NCI-H1436 treated with DMSO at 0.1 percent for 48 hours (cell line): ENCODE measurements around the gene LRP6.
"Not testable (repeated sequence)": the region's sequence is repeated elsewhere in the genome, so short reads cannot be mapped to it uniquely, and the experiment has no call there.

Experiments
- DNase-seq: peaks from one replicate; lab custom pipeline; 2025; lab: John Stamatoyannopoulos, UW

Gene LRP6

GRCh38 chr12:12180575-12180974 lies 86.3 kb downstream of the LRP6 start:
- DNase-seq: no peak

GRCh38 chr12:12180136-12180535 lies 86.7 kb downstream of the LRP6 start:
- DNase-seq: no peak

DNA sequence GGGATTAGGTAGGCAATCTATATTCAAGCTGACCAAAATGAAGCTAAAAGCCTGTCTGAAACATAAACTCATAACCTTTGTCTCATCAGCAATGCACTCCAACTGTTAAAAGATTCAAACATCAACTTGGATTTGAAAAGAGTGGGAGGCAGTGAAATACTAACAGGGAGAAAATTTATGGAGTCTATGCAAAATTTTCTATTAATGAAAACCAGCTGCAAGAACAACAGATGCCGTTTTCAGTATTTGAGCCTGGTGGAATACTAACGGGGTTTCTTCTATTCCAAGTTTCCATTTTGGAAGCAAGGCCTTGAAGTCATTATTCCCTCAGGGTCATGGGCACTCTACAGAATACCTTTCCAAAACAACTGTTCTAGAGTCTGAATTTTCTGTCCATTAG lies 88.3 kb downstream of the LRP6 start:
- no peak for DNase-seq

GRCh38 chr12:12176402-12176801 lies 90.4 kb downstream of the LRP6 start:
- DNase-seq: no peak

GRCh38 chr12:12171991-12172511 lies 94.8 kb downstream of the LRP6 start:
- DNase-seq: no peak

- no peak for DNase-seq
Measured at GRCh38 chr12:12167847-12168246, 99.0 kb downstream of the LRP6 start.

GRCh38 chr12:12166751-12167150 lies 100.1 kb downstream of the LRP6 start:
- DNase-seq: no peak

- DNase-seq: no peak
Measured at GRCh38 chr12:12159988-12160387, 106.9 kb downstream of the LRP6 start.

GRCh38 chr12:12158858-12159257 lies 108.0 kb downstream of the LRP6 start:
- DNase-seq: no peak

DNA sequence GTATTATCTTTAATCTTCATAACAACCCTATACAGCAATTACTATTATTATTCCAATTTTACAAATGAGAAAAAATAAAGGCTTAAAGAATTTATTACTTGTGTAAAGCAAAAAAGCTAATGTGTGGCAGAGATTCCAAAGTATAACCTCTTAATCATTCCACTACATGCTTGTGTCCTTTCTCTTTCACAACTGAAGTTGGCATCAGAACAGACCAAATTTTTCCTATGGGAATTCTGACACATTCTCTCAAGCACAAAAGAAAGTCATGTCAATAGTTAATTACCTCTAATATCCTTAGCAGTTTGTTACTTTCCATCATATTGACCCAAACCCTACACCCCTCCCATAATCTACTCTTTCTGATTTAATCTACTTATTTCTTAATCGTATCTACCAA lies 109.4 kb downstream of the LRP6 start:
- DNase-seq: no peak

DNA sequence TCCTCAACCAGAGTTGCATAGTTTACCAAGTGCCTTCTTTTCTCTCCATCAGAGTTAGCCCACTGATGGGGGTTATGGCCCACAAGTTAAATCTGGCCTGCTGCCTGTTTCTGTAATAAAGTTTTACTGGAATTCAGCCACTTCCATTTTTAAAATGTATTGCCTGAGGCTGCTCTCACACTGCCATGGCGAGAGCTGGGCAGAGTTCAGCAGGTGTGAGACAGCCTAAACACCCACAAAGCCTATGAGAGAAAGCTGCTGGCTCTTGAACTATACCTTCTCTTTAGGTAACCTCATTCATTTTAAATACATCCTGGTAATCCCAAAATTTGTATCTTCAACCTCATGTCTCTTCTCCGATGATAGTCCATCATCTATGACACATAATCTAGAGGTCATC lies 110.0 kb downstream of the LRP6 start:
- DNase-seq: no peak

GRCh38 chr12:12156116-12156515 lies 110.7 kb downstream of the LRP6 start:
- no peak for DNase-seq

- DNase-seq: no peak
Measured at GRCh38 chr12:12153596-12153995, 113.2 kb downstream of the LRP6 start.

- no peak for DNase-seq
Measured at GRCh38 chr12:12147111-12147510, 119.7 kb downstream of the LRP6 start.

DNA sequence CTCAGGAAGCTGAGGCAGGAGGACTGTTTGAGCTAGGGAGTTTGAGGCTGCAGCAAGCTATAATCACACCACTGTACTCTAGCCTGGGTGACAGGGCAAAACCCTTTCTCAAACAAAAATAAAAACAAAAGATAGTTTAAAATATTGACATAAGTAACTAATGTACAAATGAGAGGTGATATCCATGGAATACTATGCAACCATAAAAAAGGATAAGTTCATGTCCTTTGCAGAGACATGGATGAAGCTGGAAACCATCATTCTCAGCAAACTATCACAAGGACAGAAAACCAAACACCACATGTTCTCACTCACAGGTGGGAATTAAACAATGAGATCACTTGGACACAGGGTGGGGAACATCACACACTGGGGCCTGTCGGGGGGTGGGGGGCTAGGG lies 122.3 kb downstream of the LRP6 start:
- not testable (repeated sequence) for DNase-seq

DNA sequence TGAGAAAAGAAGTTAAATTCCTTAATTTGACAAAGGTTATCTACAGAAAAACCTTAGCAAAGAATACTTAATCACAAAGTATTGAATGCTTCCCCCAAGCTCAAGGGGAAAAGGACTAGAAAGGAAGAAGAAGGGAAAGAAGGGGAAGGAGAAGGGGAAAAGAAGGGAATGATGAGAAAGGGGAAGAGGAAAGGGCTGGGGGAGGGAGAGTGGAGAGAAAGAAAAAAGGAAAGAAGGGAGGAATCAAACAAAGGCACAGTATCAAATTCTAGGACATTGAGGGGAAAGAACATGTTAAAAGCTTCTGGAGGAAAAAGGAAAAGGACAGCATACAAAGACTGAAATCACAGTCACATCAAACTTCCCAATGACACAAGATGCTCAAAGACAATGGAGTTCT lies 125.8 kb downstream of the LRP6 start:
- no peak for DNase-seq

GRCh38 chr12:12138203-12139154 lies 128.4 kb downstream of the LRP6 start:
- no peak for DNase-seq

GRCh38 chr12:12133785-12134184 lies 133.1 kb downstream of the LRP6 start:
- no peak for DNase-seq

DNA sequence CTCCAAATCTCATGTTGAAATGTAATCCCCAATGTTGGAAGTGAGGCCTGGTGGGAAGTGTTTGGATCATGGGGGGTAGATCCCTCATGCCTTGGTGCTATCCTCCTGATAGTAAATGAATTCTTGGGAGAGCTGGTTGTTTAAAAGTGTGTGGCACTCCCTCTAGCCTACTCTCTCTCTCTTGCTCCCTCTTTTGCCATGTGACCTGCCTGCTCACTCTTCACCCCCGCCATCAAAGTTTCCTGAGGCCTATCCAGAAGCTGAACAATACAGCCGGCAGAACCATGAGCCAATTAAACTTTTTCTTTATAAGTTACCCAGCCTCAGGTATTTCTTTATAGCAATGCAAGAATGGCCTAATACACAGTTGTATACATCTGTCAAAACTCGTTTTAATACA lies 133.6 kb downstream of the LRP6 start:
- DNase-seq: no peak

GRCh38 chr12:12128670-12129069 lies 138.2 kb downstream of the LRP6 start:
- no peak for DNase-seq

DNA sequence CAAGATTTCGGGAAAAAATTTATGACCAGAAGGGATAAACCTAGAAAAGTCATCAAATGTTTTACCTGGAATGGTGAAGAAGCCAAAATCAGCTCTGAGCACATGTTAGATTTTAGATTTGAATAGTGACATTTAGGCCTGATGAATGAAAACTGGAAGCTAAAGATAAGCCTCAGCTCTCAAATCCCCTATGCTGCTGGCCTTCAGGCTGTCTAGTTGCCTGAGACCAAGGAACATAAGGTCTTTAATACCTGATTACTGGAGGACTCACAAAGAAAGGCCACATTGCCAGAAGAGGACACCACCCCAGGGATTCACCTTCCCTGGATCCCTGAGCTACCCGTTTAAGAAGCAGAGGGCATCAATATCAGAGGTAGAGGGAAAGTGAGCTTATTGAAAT lies 139.5 kb downstream of the LRP6 start:
- DNase-seq: no peak

GRCh38 chr12:12126551-12126950 lies 140.3 kb downstream of the LRP6 start:
- no peak for DNase-seq

GRCh38 chr12:12123036-12123604 lies 143.7 kb downstream of the LRP6 start:
- DNase-seq: no peak
